ENCODE measurements around the gene FMO4. TPM values are rescaled to one million over a fixed set of nuclear protein-coding genes. Genes with fewer than 3 reads are reported as not detected.

The FMO4 gene
- 4.2 and 8.2 TPM in 2 replicates for total RNA-seq

GRCh38 chr1:171313835-171314320 lies at the start of gene FMO4:
FMO4 (plus strand) TSS chr1:171314183; CDS start chr1:171319826, 5,643 bp downstream.

Other genes starting within 250 kb of the FMO4 start
- 3.6 and 7.6 TPM in 2 replicates for gene FMO3, start 223.3 kb upstream of the FMO4 start, total RNA-seq
- gene FMO2, start 128.9 kb upstream of the FMO4 start, total RNA-seq = 97.5 and 98.5 TPM in 2 replicates
- 2.2 and 3.2 TPM in 2 replicates for gene FMO1, start 65.7 kb upstream of the FMO4 start, total RNA-seq
- gene PRRC2C, start 171.3 kb downstream of the FMO4 start, total RNA-seq = 51.7 and 54.3 TPM in 2 replicates